ENCODE measurements around the gene RLN2. TPM values are rescaled to one million over a fixed set of nuclear protein-coding genes. Genes with fewer than 3 reads are reported as not detected.
"Not testable (repeated sequence)": the region's sequence is repeated elsewhere in the genome, so short reads cannot be mapped to it uniquely, and the experiment has no call there.

The RLN2 gene
- not detected for total RNA-seq

DNA sequence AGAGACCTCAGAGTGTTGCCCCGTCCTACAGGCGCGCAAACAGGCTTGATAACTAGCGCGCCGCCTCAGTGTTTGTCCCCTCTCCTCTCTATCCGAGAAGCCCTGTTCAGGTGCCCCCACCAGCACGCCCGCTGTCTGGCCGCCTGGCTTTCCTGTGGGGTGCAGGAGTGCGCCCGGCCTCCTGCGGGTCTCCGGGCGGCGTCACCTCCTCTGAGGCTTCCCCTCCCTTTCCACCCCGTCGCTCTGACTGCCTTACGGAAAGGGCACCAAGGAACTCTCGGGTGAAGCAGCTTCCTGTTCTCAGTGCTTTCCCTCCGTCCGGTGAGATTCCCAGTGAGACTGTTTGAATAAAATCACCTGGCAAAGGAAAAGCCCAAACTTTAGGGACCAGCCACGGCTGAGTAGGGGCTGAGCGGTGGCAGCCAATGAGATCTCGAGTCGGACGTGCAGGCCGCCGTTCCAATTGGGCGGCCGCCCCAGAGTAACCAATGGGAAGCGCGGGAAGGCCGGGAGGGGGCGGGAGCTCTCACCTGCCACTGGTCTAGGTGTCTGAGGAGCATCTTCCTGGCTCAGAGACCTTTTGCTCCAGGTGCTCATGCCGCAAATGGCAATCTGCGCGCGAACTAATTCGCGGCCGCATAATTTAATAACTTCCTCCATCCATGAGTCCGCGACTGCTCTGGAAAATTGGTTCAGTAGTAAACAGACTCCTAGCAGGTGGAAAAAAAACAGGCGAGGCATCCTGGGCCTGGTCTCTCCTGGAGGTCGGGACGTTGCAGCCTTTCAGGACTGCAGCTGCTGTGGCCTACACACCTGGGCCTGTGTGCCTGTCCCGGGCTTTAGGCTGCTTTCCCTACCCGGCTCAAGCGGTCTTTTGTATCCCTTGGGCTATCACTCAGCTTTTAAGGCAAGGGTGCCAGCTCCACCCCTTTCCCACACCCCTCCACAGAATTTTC is at the start of gene RLN2:
RLN2 (minus strand) TSS at position 877 of the 956 bp plus-strand sequence; CDS start at position 741, 136 bp downstream.
- ATAC-seq = peak; percentile 98
- not testable (repeated sequence) for DNase-seq (ENCODE audit: low spot score)

GRCh38 chr9:5354184-5354583 is 49.7 kb upstream of the RLN2 start:
- no peak for DNase-seq (ENCODE audit: low spot score)

DNA sequence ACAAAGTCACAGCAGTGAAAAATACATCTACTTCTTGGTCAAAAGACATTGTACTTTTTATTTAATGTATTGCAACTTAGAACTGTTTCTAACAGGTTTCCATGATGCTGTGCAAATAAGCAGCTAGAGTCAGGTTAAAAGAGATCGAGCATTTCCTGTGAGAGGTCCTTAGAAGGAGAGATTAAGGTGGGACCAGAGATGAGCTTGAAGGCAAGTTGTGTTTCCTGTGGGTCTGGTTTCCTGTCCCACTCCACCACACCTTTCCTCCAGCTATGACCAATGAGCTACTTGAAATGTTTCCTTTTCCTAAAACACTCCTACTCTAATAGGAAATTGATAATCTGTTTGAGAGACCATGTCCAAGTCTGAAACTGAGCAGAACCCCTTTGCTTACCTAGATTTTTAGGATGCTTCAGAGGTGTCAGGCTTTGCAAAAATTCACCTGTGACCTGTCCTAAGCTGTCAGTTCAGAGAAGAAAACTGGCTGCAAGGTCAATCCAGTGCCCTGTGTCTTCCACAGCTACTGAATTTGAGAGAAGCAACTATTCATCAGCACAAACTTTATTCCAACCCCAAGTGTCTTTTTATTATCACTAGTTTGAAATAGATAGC is 48.2 kb upstream of the RLN2 start:
- no peak for DNase-seq (ENCODE audit: low spot score)
- ATAC-seq = no peak

More at GRCh38 chr9:5354184-5354583, 49.7 kb upstream of the RLN2 start:
- no peak for ATAC-seq

- ATAC-seq = peak; percentile 99
- not testable (repeated sequence) for DNase-seq (ENCODE audit: low spot score)
These were observed 34.8 kb upstream of the RLN2 start, which contains the start of gene RLN1 for GRCh38 chr9:5338992-5339981. RLN1 (minus strand) TSS chr9:5339876; CDS start chr9:5339746, 130 bp downstream.

- no peak for DNase-seq (ENCODE audit: low spot score)
- no peak for ATAC-seq
These were observed 32.2 kb upstream of the RLN2 start for GRCh38 chr9:5336688-5337087.

DNA sequence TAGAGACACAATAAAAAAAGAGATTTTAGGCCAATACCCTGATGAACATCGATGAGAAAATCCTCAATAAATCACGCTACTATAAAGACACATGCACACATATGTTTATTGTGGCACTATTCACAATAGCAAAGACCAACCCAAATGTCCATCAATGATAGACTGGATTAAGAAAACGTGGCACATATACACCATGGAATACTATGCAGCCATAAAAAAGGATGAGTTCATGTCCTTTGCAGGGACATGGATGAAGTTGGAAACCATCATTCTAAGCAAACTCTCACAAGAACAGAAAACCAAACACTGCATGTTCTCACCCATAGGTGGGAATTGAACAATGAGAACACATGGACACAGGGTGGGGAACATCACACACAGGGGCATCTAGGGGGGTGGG is 26.8 kb upstream of the RLN2 start:
- not testable (repeated sequence) for ATAC-seq; DNase-seq (ENCODE audit: low spot score)

DNA sequence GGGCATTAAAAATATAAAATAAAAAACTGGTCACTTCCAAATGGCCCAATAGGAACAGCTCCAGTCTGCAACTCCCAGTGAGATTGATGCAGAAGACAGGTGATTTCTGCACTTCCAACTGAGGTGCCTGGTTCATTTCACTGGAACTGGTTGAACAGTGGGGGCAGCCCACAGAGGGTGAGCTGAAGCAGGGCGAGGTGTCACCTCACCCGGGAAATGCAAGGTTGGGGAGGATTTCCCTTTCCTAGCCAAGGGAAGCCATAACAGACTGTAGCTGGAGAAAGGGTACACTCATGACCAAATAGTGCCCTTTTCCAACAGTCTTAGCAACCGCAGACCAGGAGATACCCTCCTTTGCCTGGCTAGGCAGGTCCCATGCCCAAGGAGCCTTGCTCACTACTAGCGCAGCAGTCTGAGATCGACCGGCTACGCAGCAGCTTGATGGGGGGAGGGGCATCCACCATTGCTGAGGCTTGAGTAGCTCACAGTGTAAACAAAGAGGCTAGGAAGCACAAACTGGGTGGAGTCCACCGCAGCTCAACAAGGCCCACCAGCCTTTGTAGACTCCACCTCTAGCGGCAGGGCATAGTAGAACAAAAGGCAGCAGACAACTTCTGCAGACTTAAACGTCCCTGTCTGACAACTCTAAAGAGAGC is 22.5 kb upstream of the RLN2 start:
- DNase-seq (ENCODE audit: low spot score) (no peak), ATAC-seq (no peak)

DNA sequence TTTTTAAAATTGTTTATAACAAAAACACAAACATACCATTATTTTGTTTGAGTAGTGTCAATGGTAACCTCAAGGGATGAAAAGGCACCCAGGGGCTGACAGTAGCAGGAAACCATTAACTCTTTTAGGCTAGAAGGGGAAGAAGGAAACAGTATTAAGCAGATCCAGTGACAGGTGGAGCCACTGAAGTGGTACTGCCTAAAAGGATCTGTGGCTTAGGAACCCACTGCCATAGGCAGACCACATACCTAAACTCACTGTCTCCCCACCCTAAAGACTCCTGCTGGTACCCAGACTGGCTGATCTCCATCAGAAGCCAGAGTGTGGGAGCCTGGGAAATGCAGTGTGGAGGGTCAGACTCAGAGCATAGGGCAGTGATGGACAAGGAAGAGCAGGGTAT is 21.7 kb upstream of the RLN2 start:
- DNase-seq (ENCODE audit: low spot score) (no peak), ATAC-seq (no peak)

- not testable (repeated sequence) for DNase-seq (ENCODE audit: low spot score); ATAC-seq
These were observed 17.1 kb upstream of the RLN2 start for GRCh38 chr9:5321601-5322000.

- no peak for DNase-seq (ENCODE audit: low spot score)
- no peak for ATAC-seq
These were observed 16.5 kb upstream of the RLN2 start for GRCh38 chr9:5321058-5321457.

DNA sequence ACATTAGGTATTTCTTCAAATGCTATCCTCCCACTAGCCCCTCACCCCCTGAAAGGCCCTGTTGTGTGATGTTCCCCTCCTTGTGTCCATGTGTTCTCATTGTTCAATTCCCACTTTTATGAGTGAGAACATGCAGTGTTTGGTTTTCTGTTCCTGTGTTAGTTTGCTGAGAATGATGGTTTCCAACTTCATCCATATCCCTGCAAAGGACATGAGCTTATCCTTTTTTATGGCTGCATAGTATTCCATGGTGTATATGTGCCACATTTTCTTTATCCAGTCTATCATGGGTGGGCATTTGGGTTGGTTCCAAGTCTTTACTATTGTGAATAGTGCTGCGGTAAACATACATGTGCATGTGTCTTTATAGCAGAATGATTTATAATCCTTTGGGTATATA is 11.9 kb upstream of the RLN2 start:
- not testable (repeated sequence) for DNase-seq (ENCODE audit: low spot score); ATAC-seq

DNA sequence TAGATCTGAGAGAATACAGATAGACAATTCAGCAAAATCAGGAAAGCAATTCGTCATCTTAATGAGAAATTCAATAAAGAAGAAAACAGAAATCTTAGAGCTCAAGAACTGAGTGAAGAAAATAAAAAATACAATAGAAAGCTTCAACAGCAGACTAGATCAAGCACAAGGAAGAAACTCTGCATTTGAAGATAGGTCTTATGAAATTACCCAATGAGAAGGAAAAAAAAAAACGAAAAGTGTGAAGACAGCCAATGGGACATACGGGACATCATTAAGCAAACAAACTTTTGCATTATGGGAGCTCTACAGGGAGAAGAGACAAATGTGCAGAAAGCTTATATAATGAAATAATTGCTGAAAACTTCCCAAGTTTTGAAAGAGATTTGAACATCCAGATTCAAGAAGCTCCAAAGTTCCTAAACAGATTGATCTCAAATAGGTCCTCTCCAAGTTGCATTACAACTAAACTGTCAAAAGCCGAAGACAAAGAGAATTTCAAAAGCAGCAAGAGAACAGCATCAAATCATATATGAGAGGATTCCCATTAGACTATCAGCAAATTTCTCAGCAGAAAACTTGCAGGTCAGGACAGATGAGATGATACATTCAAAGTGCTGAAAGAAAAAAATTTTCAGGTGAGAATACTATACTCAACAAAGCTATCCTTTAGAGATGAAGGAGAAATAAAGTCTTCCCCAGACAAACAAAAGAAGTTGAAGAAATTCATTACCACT is 10.8 kb upstream of the RLN2 start:
- DNase-seq (ENCODE audit: low spot score) = no peak
- no peak for ATAC-seq

DNA sequence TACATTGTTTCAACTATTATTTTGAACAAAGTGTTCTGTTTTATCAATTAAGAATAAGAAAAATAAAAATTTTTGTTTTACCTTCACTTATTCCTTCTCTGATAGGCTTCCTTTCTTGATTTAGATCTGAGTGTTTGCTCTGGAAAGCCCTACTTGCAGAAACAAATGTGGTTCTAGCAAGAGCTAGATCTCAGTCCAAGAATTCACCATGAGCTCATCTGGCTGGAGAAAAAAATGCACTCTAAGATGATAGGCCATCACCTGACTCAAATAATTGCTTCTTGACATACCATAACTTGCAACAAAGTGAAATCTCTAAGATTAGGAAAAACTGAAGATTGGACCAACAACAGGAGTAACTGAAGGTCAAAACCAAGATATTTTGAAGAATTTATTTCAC is 6.3 kb upstream of the RLN2 start:
- DNase-seq (ENCODE audit: low spot score) (no peak), ATAC-seq (no peak)

- DNase-seq (ENCODE audit: low spot score) = no peak
- ATAC-seq = no peak
These were observed 1.2 kb upstream of the RLN2 start for GRCh38 chr9:5305741-5306140.

- DNase-seq (ENCODE audit: low spot score) = no peak
- no peak for ATAC-seq
These were observed 3.0 kb downstream of the RLN2 start for GRCh38 chr9:5301544-5301943.

DNA sequence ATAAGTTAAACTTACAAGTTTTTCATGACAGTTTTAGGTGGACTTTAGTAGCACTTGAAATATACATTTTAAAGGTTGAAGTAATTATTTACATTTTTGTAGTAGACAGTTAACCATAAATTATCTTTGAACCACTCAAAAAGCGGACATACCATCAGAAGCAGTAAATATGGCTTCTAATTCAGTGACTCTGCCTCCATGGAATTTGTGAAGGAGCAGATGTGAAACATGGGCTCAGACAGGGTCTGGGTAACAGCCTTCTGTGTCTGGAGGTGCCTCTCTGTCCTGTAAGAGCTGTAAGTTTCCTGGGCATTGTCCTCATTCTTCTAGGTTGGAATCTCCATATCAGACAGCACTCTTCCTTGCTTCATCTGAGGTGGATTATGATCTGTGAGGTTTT is 12.4 kb downstream of the RLN2 start:
- DNase-seq (ENCODE audit: low spot score) = no peak
- ATAC-seq = no peak

GRCh38 chr9:5288591-5288990 is 15.9 kb downstream of the RLN2 start:
- ATAC-seq (peak; percentile 26), DNase-seq (ENCODE audit: low spot score) (no peak)

DNA sequence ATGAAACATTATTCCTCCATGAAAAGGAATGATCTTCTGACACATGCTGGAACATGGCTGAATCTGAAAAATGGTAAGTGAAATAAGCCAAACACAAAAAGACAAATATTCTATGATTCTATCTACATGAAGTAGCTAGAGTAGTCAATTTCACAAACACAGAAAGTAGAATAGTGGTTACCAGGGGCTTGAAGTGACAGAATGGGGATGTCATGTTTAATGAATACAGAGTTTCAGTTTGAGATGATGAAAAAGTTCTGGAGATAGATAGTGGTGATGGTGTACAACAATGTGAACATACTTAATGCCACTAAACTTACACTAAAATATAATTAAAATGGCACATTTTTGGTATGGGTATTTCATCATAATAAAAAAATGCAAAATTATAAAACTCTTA is 18.3 kb downstream of the RLN2 start:
- ATAC-seq (no peak), DNase-seq (ENCODE audit: low spot score) (no peak)

DNA sequence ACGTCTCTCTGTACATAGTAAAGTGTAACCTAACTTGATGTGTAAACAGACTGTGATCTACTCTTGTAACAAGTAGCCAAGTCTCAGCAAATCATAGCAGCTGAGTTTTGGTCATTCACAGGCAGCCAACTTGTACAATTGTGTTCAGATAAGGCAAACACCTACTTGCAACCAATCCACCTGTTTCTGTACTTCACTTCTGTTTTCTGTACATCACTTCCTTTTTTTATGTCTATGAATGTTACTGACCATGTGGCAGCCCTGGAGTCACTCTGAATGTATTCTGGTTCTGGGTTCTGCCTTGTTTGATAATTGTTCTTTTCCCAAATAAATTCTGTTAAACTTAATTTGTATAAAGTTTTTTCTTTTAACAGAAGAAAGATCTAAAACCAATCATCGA is 26.0 kb downstream of the RLN2 start:
- no peak for DNase-seq (ENCODE audit: low spot score)
- no peak for ATAC-seq

DNA sequence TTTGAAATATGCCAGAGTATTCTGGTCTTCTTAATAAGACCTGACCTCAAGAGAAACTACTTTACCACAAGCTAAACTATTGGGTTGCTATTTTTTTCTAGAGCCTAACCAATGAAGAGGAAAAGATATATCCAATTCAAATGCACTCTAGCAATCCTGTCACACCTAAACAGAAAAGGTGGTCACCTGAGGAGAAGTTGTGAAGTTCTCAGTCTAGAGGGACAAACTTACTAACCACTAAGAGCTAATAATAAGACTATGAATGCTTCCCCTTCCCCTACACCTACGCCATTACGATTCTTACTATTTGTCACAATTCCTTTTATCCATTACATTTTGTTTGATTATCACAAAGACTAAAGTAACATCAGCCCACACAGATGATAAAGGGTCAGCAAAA is 29.7 kb downstream of the RLN2 start:
- DNase-seq (ENCODE audit: low spot score) (no peak), ATAC-seq (no peak)
